RKO (cell line): ENCODE data around the gene NEDD9.

Experiments used
- DNase-seq: peaks from one replicate; pipeline ENCODE4 v3.0.0-alpha.2; 2016; ENCODE audit warnings: low spot score

NEDD9 gene

DNA sequence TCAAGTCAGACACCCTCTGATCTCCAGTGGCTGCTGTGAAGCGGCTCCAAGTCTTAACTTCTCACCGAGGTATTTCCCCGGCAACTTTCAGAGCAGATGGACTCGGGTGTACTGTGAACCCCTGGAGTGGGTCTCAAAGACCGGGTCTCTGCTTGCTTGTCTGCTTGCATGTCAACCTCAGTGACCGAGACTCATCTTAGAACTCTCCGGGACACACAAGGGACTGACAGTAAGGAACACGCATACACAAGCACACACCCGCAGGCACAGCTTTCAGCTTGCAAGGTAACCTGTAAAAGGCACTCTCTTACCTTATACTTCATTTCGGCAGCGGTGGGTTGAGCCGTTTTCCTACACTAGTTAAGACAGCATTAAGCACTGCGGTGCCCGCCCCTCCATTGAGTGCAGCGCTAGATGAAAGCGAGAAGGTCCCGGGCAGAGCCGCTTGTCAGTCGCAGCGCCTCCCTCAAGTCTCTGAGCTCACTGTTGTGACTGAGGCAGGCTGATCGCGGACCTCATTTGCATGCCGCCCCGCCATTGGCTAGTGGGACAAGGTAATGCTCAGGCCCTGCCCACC, at the start of gene NEDD9:
NEDD9 (minus strand) TSS at position 476 of the 577 bp plus-strand sequence; CDS start at position 323, 153 bp downstream.
- peak; percentile 89 for DNase-seq

DNA sequence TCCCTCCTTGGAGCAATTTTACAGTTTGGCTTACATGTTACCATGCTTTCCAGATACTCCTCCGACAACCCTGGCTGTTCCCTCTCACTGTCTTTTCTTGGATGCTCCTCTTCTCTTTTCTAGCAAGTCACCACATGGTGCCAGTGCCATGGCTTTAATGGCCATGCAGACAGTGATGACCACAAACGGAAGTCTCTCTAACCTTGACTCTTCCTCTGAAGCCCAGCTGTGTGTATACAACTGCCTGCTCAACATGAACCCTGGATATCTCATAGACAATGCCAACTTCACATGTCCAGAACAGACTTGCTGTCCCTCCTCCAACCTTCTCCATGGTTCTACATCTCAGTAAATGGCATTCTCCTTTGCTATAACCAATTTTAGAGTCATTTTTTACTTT, 49.8 kb upstream of the NEDD9 start:
- DNase-seq: no peak

DNA sequence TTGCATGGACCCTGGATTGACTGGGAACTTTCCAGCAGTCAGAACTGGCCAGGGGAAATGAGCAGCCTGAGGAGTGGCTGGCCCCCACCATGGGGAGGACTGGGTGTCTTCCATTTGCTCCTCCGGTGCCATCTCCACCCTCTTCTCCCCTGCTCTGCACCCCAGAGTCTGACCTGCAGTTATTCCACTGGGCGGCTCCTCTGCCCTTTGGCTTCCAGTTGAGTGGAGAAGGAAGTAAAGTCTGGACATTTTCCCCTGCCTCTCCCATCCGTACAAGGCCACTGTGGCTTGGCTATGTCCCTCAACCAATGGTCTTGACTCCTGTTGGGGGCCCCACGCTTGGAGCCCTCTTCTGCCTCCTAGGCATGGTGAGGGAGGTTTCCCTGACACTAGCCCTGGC, 47.9 kb upstream of the NEDD9 start:
- DNase-seq: no peak

DNA sequence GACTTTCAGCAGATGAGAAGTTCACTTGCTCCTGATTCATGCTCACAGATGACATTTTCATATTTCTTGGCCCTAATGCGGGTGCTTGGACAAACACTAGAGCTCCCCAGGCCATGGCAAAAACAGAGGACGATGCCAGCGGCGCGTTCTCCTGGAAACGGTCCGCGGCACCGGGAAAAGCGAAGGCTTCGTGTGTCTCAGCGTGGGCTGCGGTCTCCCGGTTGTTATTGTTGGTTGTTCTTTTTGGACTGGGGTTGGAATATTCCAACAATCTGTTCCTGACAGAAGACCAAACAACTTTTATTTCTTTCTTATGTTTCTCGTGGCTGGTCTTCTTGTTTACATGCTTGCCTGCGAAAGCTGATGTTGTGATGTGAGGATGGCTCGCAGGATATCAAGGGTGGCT, 46.8 kb upstream of the NEDD9 start:
- no peak for DNase-seq

GRCh38 chr6:11278207-11278559, 45.7 kb upstream of the NEDD9 start:
- no peak for DNase-seq

DNA sequence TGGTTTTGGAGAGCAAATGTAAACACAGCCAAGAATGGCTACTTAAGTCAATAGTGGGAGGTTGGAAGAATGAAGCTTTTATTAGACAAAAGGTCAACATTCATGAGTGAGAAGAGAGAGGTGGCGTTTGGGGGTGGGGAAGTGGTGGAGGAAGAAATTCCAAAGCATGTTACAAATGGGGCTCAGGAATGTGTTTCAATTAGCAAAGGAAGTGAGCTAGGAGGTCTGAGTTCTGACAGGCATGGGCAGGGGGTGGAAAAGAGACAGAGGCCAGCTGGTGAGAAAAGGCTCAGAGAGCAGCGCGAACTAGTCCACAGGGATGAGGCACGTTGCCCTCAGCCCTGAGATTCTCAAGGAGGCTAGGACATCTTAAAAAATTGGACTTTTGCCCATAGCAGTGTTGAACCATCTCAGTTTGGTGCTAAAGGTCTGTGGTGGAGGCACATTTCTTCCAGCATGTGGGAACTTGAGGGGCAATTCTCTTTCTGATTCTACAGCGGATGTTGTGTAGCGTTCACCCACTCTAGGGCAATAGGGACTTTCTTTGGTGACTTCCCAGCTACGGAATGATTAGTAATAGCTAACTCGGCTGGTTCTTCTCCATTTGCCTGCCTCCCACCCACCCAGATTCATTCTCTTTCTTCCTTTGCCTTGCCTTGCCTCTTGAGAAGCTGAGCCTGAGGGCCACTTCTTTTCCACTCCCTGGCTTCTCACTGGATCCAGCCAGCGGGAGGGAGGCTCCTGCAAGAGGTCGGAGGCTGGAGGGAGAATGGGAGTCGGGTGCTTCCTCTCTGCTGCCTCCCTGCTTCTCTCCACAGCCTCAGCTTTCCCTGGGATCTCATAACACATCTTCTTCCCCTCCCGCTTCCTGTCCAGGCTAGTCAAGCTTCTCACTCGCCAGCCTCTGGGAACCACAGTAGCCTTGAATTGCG, 45.1 kb upstream of the NEDD9 start:
- DNase-seq: no peak

DNA sequence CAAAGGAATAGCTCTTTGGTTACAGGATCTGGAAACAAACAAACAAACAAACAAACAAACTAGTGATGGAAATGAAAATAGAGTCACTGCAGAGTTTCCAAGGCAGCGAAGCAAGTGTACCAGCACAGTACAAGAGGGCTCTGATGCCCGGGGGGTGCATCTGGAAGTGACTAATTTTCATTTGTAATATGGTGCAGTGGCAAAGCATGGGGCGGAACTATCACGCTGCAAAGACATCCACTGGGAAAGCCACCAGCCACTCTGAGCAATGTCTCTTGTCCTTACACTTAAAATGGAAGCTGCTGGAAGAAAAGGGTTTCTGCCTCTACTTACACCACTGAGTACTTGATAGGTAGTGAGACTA, 44.4 kb upstream of the NEDD9 start:
- DNase-seq: no peak

DNA sequence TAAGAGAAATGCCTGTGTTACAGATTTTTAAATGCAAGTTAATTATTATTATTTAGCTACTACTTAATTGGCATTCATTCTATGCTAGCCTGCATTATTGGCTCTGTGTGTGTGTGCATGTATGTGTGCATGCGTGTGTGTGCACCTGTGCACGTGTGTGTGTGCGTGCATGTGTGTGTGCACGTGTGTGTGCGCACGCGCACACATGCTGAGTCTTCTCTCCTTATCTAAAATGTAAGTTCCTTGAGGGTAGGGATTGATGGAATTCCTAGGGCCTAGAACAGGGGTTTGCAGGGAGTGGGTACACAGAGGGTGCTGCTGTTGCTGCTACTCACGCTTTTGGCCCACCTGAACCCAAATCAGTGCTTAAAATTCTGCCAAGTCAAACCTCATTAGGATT, 43.8 kb upstream of the NEDD9 start:
- no peak for DNase-seq

GRCh38 chr6:11275598-11275997, 43.1 kb upstream of the NEDD9 start:
- no peak for DNase-seq

DNA sequence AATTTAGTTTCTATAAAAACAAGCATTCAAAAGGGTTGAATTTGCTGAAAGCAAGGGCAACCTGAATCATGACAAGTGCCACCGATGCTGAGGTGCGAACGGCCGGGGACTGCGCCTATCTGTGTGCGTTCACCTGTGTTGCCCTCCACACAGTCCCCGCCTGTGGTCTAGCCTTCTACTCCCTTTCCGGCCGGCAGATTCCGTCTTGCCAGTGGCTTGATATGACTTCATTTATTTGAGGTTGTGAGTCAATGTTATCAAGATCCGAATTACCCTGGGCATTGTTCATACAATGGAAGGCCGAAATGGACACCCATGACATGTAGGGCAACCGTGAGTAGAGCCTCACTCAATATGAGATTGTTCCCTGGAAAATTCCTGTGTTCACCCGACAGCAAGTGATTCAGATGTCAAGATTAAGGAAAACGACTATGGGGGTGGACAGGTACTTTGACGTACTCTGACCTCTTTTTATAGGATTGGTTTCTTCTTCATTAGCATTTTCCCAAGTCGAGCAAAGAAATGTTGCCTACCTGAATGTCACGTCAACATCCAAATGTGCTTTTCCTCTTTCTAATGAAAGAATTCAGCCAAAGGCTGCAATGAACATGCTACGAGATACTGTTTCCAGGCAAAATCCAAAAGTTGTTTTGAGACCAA, 41.1 kb upstream of the NEDD9 start:
- DNase-seq: no peak

DNA sequence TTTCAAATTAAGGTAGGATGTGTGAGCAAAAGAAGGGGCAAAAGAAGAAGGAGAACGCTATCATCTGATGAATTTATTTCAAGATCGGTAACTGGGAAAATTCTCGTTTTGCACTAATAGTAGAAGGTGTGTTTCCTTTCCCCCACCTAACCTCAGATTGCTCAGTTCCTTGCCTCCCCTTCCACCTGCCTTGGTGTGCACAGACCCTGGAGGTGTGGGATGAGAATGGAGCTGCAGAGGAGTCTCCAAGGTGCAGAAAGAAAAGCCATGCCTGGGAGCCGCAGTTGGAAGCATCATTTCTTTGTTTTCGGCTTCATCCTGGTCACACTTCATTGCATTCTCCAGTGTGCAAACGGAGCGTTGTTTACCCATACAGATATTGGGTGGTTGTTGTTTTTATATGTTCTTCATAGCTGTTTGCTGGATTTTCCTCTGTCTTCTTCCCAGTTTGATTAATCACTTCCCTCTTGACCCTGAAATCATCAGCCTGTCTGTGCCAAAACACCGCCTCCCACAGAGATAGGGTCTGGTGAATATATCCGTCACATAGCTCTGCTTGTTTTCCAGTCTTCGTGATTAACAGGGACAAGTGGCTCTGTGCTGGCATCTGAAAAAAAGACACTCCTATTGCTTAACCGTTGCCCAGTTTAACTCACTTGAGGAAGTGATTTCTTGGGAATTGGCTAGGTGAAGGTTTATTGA, 40.2 kb upstream of the NEDD9 start:
- no peak for DNase-seq

- DNase-seq: no peak
Observed at GRCh38 chr6:11271228-11272020, 39.0 kb upstream of the NEDD9 start.

- DNase-seq: no peak
Observed at GRCh38 chr6:11270030-11271027, 37.9 kb upstream of the NEDD9 start.

DNA sequence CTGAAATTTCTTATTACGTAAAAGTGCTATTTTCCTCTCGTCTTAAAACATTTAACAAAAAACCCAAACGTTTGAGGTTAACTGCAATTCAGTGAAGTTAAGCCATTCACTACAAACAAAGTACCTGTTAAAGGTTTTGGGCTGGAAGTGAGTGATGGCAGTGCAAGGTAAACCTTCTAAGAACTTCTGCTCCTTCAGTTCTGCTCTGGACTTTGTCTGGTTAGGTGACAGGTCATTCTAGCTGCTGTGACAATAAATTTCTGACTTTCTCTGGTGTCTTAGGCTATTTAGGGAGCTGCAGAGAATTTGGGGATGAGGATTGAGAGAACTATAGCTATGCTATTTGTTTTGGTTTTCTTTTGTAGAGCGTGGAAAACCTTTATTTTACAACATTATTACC, 36.5 kb upstream of the NEDD9 start:
- no peak for DNase-seq

DNA sequence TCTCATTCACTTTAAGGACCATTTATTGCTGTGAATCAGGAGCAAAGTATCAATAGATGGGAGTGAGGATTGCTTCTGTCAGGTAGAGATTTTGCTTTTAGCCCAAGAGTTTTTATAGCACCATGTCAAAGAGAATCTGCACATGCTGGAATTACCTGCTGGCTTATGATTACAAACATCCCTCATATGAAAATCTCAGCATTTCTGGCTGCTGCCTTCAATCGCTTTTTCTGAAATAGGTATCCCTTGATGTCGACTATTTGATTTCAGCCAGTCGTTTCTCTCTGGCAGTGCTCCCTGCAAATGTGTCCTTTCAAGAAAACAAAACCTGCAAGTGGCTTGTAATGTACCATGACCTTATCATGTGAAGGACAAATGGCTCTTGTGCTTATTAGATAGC, 34.5 kb upstream of the NEDD9 start:
- no peak for DNase-seq

GRCh38 chr6:11265932-11266331, 33.5 kb upstream of the NEDD9 start:
- no peak for DNase-seq

DNA sequence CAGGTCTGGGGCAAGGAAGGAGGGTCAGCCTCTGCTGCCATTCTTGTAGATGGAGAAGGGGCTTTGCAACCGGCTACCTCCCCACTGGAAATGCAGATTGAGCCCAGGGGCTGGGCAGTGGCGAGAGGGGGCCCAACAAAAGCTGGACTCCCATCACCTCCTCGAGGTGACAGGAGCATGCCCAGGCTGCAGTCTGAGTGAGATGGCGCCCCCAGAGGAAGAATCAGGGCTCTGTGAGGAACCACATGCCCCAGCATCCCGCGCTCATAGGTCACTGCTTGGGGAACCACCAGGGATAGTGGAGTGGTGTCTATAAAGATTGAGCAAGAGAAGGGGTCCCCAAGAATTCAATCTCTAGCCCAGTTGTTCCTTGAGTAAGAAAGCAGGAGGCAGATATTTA, 31.6 kb upstream of the NEDD9 start:
- DNase-seq: no peak

GRCh38 chr6:11263291-11263775, 30.9 kb upstream of the NEDD9 start:
- peak; percentile 7 for DNase-seq

GRCh38 chr6:11262242-11262641, 29.8 kb upstream of the NEDD9 start:
- no peak for DNase-seq
